ENCODE measurements around the gene MYPN.

The MYPN gene

GRCh38 chr10:68106656-68107055, 2.6 kb upstream of the MYPN start:
- Mint-ChIP-seq H3K9me3 (no peaks in the 10 kb centered on the region), H3K27ac (no peak overlapping the region), H3K4me3 (no peak overlapping the region), H3K4me1 (peaks cover 19% of the 10 kb centered on the region), H3K36me3 (ENCODE audit: low read depth) (no peaks in the 10 kb centered on the region), H3K27me3 (ENCODE audit: low read depth, poor library complexity) (peaks cover 3% of the 10 kb centered on the region)
- TF ChIP-seq CTCF (IDR thresholded peaks at IDR 0.05): no peak
- no peak for DNase-seq

- no peak for DNase-seq
- Mint-ChIP-seq H3K4me1 (peaks cover 19% of the 10 kb centered on the region), H3K4me3 (no peak overlapping the region), H3K9me3 (no peaks in the 10 kb centered on the region), H3K36me3 (ENCODE audit: low read depth) (no peaks in the 10 kb centered on the region), H3K27ac (no peak overlapping the region), H3K27me3 (ENCODE audit: low read depth, poor library complexity) (peaks cover 3% of the 10 kb centered on the region)
- TF ChIP-seq CTCF (IDR thresholded peaks at IDR 0.05): no peak
Observed at GRCh38 chr10:68107651-68108050, 1.6 kb upstream of the MYPN start.

GRCh38 chr10:68108051-68108450, 1.2 kb upstream of the MYPN start:
- no peak for DNase-seq
- no peaks in the 10 kb centered on the region for H3K9me3 Mint-ChIP-seq
- peaks cover 19% of the 10 kb centered on the region for H3K4me1 Mint-ChIP-seq
- no peak for TF ChIP-seq CTCF (IDR thresholded peaks at IDR 0.05)
- no peaks in the 10 kb centered on the region for H3K36me3 Mint-ChIP-seq (ENCODE audit: low read depth)
- H3K4me3 Mint-ChIP-seq: no peak overlapping the region
- peaks cover 3% of the 10 kb centered on the region for H3K27me3 Mint-ChIP-seq (ENCODE audit: low read depth, poor library complexity)
- H3K27ac Mint-ChIP-seq: no peak overlapping the region

GRCh38 chr10:68108653-68109052, 635 bp upstream of the MYPN start:
- Mint-ChIP-seq H3K4me1 (peaks cover 19% of the 10 kb centered on the region), H3K36me3 (ENCODE audit: low read depth) (no peaks in the 10 kb centered on the region), H3K4me3 (no peak overlapping the region), H3K9me3 (no peaks in the 10 kb centered on the region), H3K27ac (no peak overlapping the region), H3K27me3 (ENCODE audit: low read depth, poor library complexity) (peaks cover 3% of the 10 kb centered on the region)
- TF ChIP-seq CTCF (IDR thresholded peaks at IDR 0.05): no peak
- no peak for DNase-seq

- peaks cover 19% of the 10 kb centered on the region for H3K4me1 Mint-ChIP-seq
- H3K36me3 Mint-ChIP-seq (ENCODE audit: low read depth): no peaks in the 10 kb centered on the region
- no peaks in the 10 kb centered on the region for H3K9me3 Mint-ChIP-seq
- H3K27me3 Mint-ChIP-seq (ENCODE audit: low read depth, poor library complexity): peaks cover 3% of the 10 kb centered on the region
- no peak for DNase-seq
- H3K27ac Mint-ChIP-seq: no peak overlapping the region
- no peak for TF ChIP-seq CTCF (IDR thresholded peaks at IDR 0.05)
- no peak overlapping the region for H3K4me3 Mint-ChIP-seq
Observed at GRCh38 chr10:68110027-68110426, 739 bp downstream of the MYPN start.

GRCh38 chr10:68111584-68111983, 2.3 kb downstream of the MYPN start:
- no peak for DNase-seq
- Mint-ChIP-seq H3K4me1 (peaks cover 8% of the 10 kb centered on the region), H3K27ac (no peak overlapping the region), H3K4me3 (no peak overlapping the region), H3K36me3 (ENCODE audit: low read depth) (no peaks in the 10 kb centered on the region), H3K9me3 (no peaks in the 10 kb centered on the region), H3K27me3 (ENCODE audit: low read depth, poor library complexity) (peaks cover 3% of the 10 kb centered on the region)
- no peak for TF ChIP-seq CTCF (IDR thresholded peaks at IDR 0.05)

Measured in nephron progenitor cell (in vitro differentiated cells).